ENCODE measurements around the gene PRPH2.
"Not testable (repeated sequence)": the region's sequence is repeated elsewhere in the genome, so short reads cannot be mapped to it uniquely, and the experiment has no call there.

PRPH2 gene

DNA sequence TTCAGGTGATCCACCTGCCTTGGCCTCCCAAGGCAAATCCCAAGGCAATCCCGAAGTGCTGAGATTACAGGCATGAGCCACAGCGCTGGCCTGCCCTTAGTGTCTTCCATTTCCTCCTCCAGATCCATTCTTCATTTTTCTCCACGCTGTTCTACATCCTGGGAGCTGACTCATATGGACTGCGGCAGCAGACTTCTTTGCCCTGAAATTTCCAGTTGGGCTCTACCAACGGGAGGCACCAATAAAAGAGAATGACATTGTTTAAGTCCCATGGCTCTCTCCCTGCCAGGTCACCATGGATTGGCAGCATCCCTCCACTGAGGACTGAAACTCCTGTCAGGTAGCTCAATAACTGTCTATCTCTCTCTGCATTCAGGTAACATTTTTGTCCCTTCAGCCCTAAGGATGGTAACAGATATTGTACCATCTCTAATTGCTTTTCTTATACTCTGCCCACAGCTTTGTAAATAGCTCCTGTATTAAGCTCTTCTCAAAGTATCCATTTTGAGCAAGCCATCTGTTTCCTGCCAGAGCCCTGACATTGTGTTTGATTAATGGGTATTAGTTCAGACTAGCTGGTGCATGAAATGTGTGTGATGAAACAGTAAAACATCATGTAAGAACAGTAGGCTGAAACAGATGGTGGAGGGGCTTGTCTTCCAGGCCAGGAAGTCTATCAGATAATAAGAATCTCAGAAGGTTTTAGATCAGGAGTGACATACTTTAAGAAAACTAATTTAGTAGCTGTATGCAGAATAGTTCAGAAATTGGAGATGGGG is 19.9 kb upstream of the PRPH2 start:
- DNase-seq (ENCODE audit: low read depth), result no peak

DNA sequence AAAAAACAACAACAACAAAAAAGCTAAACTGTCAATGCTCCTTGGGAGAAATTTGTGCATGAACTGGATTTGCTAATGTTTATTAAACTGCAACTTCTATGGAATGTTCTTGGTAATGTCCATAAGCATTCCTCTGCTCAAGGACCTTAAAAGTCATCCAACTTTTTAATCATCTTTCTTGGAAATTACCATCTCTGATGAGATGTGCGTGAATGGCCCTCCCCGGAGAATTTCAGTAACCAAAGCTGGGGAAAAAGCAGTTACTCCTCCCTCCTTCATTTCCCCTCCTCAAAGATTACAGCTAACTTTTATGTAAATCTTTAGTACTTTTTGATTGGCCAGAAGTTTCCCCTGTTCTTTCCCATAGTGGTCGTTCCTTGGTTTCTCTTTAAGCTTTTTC is 18.3 kb upstream of the PRPH2 start:
- no peak for DNase-seq (ENCODE audit: low read depth)

DNA sequence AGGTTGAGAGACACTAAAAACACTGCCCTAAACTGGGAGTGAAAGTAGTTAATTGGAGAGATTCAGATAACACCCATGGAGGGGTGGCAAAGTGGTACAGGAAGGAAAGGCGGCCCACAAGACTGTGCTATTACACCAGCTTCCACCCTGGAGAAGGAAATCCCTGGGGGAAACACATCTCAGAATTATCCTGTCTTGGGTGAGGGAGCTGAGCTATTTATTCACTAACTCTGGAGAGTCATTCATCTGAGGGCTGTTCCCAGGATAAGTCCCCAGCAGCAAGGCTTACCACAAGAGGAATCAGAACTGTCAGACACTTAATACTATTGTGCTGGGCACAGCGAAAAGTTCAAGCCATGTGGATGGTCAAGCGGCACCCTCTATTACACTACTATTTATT is 13.6 kb upstream of the PRPH2 start:
- no peak for DNase-seq (ENCODE audit: low read depth)

DNA sequence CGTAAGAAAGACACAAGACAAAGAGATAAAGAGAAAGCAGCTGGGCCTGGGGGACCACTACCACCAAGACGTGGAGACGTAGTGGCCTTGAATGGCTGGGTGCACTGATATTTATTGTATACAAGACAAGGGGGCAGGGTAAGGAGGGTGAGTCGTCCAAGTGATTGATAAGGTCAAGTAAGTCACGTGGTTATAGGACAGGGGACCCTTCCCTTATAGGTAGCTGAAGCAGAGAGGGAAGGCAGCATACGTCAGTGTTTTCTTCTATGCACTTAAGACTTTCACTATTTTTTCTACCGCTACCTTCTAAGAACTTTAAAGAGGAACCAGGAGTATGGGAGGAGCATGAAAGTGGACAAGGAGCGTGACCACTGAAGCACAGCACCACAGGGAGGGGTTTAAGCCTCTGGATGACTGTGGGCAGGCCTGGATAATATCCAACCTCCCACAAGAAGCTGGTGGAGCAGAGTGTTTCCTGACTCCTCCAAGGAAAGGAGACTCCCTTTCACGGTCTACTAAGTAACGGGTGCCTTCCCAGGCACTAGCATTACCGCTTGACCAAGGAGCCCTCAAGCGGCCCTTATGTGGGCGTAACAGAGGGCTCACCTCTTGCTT is 11.6 kb upstream of the PRPH2 start:
- not testable (repeated sequence) for DNase-seq (ENCODE audit: low read depth)

DNA sequence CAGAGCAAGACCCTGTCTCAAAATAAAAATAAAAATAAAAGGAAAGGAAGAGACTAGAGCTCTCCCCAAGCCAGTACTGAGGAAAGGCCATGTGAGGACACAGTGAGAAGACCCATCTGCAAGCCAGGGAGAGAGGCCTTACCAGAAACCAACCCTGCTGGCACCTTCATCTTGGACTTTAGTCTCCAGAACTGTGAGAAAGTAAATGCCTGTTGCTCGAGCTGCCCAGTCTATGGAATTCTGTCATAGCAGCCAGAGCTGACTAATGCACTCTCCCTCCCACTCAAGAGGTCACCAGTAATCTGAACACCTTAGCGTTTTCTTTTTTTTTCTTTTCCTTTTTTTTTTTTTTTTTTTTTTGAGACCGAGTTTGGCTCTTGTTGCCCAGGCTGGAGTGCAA is 7.3 kb upstream of the PRPH2 start:
- DNase-seq (ENCODE audit: low read depth), result no peak

DNA sequence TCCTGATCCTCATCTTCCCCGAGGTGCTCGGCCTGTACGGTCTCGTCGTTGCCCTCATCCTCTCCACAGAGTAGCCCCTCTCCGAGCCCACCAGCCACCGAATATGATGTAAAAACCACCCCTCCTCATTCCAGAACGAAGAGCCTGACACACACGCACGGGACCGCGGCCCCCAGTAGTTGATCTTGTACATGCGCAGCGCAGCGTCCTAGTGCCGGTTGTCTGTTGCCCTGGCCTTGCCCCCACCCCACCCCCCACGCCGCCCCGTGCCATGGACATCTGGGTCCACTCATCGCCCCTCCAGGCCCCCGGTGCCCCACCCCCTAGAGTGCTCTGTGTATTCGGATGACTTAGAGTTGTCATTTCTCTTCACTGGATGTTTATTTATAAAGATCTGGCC is 5.2 kb upstream of the PRPH2 start:
- no peak for DNase-seq (ENCODE audit: low read depth)

DNA sequence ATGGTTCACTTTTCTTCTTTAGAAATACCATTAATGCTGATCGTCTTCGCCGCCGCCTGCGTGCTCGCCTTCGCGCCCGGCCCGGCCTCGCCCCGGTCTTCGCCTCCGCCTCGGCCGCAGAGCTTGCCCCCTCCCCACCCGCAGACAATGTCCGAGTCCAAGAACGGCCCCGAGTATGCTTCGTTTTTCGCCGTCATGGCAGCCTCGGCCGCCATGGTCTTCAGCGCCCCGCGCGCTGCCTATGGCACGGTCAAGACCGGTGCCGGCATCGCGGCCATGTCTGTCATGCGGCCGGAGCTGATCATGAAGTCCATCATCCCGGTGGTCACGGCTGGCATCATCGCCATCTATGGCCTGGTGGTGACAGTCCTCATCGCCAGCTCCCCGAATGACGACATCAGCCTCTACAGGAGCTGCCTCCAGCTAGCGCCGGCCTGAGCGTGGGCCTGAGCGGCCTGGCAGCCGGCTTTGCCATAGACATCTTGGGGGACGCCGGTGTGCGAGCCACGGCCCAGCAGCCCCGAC is 4.8 kb upstream of the PRPH2 start:
- peak; percentile 21 for DNase-seq (ENCODE audit: low read depth)

DNA sequence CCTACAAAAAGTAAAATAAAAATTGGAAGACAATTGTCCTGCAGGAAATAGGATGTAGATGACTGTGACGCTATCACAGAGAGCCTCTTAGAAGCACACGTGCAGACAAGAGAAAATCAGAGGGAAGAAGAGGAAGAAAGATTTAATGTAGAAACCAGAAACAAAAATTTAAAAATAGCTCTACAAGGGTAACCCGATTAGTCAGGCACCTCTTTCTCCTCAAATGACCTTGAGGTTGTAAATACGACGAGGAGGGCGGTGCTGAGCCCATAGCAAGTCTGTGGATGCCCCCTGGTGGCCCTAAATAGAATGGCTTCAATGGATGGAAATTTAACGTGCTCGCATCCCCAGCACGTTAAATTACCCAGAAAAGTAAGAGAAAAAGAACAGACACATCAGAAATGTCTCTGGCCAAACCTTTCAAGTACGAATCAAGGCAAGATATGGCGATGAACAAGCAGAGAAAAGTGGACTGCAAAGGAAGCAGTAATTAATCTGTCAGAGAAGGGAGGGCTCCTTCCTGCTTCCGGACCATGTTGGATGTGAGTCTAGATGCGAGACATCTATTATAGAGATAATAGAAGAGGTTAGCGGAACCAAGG is 4.2 kb upstream of the PRPH2 start:
- DNase-seq (ENCODE audit: low read depth), result peak; percentile 31

DNA sequence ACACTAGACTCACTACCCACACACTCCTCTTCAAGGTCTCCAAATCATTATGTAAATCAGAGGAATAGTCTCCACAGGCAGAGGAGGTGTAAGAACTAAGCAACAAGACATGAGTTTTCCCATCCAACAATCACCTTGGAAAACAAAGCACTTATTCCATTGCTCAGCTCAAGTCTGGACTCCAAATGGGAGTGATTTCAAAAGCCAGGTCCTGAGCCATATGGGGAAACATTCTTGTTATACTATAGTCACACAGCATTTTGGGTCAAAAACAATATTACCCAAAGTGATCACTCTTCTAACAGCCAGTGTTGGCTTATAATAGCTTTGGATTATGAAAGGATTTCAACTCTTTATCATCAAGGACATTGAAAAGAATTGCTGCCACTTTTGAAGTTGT is 3.6 kb upstream of the PRPH2 start:
- DNase-seq (ENCODE audit: low read depth), result no peak

DNA sequence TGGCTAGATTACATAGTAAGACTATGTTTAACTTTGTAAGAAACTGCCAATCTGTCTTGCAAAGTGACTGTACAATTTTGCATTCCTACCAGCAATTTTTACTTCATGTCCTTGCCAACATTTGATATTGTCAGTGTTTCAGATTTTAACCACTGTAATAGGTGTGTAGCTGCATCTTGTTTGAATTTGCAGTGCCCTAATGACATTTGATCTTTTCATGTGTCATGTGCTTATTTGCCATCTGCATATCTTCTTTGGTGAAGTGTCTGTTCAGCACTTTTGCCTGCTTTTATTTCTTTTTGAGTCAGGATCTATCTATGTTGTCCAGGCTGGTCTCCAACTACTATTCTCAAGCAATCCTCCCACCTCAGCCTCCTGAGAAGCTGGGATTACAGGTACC is 2.4 kb upstream of the PRPH2 start:
- DNase-seq (ENCODE audit: low read depth), result no peak

DNA sequence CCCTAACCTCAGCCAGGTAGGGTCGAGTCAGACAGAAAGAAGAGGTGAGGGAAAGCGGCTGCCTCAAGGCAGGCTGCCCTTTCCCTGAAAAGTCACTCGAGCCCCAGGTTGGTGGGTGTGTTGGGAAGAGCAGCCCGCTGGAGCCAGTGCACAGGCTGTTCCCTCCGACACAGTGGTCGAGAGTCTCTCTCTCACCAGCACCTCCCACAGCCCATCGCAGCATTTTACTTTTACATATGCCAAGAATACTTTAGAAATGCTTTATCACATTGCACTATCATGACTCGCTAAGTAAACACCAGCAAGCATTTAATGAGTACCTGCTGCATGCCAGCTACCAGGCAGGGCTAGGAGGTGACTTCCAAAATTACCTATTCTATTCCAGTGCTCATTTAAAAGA is 1.7 kb downstream of the PRPH2 start:
- no peak for DNase-seq (ENCODE audit: low read depth)

DNA sequence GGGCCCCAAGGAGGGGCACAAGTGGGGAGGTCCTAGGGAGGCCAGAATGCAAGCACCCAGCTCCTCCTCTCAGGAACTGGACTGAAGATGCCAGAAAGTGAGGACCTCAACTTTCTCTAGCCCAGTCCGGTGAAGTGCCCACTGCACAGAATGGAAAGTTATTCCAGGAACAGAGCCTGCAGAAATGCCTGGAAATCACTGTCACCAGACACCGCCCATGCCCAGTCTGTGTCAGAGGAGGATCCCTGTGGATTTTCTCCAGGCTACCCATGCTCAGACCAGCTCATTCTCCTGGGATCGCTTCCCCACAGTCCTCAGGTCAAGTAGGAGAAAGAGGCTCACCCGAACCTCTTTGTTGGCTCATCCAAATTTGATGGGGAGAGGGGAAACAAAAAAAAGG is 6.5 kb downstream of the PRPH2 start:
- no peak for DNase-seq (ENCODE audit: low read depth)

DNA sequence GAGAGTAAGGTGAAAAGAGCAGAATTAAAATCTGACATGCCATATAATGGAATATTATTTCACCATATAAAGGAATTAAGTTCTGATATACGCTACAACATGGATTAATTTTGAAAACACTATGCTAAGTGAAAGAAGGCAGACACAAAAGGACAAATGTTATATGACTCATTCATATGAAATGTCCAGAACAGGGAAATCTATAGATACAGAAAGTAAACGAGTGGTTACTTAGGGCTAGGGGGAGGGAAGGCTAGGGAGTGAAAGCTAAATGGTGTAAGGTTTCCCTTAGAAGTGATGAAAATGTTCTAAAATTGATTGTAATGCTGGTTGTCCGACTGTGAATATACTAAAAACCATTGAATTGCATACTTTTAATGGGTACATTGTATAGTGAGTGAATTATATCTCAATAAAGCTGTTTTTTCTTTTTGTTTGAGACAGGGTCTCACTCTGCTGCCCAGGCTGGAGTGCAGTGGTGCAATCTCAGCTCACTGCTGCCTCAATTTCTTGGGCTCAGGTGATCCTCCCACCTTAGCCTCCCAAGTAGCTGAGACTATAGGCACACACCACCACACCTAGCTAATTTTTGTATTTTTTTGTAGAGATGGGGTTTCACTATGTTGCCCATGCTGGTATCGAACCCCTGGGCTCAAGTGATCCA is 8.2 kb downstream of the PRPH2 start:
- DNase-seq (ENCODE audit: low read depth), result no peak

DNA sequence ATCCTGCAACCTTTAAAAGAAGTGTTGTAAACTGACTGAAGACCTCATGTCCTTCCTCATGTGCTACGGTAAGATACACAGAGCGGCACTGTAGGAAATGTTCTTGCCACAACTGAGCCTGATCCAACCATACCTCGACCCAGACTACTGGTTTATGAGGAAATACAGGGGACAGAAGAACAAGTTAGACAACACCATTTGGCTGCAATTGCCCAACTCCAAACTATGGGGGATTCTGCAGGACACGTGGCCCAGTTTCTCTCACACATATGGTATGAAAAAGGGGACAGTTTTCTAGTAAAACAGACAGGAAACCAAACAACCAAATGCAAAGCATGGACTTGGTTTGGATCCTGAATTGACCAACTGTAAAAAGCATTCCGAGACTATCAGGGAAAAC is 10.5 kb downstream of the PRPH2 start:
- no peak for DNase-seq (ENCODE audit: low read depth)

DNA sequence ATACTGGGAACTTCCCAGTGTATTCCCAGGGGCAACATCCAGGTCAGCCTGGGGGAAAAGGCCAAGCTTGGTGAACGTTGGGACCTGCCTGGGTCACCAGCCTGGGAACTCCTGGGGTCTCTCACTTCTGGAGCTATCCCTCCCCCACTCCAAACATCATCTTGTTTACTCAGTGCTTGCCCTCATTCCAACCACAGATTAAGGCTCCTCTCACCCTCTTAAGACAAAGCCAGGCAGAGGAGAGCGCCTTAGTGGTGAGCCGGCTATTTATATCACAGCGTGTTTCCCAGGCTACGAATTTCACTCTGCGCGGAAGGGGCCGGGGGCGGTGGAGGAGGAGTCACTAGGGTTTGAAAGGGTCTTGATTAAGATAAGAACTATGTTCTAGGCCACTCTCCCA is 12.1 kb downstream of the PRPH2 start:
- no peak for DNase-seq (ENCODE audit: low read depth)

DNA sequence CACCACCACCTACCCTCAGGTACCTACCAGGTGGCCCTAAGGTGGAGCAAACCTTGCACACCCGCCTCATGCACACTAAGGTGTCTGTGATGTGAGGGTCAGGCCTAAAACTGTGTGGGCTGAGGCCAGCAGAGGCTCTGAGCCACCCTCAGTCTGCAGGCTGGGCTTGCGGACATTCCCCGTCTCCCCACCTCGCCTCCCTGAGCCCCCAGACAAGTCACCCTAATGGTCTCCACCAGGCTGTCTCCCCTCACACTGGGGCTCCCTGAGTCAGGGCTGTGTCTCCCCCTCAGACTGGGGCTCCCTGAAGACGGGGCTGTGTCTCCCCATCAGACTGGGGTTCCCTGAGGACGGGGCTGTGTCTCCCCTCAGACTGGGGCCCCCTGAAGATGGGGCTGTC is 12.5 kb downstream of the PRPH2 start:
- DNase-seq (ENCODE audit: low read depth), result no peak

DNA sequence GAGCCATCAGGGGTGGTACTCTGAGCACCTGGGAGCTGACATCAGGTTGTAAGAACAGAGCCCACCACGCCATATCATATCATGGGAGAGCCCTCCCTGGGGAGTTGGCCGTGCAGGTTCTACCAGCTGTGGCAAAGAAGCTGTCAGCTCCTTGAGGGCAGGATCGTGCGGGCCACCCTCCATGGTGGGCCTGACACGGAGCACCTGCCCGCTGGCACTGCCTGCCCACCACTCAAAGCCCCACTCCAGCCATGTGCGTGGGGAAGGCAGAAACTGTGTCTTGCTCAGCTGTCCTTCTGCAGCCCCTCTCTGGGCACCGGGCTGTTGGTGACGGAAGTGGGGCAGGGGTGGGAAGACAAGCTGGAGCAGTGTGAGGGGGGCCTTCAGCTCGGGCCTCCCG is 14.3 kb downstream of the PRPH2 start:
- no peak for DNase-seq (ENCODE audit: low read depth)

DNA sequence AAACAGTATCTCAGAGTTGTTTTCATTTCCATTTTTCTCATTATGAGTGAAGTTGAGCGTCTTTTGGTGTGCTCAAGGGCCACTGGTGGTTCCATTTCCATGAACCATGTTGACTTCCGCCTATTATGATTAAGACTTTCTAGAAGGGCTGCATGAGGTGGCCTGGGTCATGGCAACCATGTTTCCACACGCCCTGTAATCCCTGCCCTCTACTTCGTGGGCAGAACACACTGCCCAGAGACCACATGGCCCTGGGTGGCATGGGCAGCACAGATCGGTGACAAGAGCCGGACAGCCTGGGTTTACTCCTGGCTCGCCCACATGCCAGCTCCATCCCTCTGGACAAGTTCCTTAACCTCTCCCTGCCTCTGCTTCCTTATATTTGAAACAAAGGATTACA is 14.8 kb downstream of the PRPH2 start:
- DNase-seq (ENCODE audit: low read depth), result no peak

DNA sequence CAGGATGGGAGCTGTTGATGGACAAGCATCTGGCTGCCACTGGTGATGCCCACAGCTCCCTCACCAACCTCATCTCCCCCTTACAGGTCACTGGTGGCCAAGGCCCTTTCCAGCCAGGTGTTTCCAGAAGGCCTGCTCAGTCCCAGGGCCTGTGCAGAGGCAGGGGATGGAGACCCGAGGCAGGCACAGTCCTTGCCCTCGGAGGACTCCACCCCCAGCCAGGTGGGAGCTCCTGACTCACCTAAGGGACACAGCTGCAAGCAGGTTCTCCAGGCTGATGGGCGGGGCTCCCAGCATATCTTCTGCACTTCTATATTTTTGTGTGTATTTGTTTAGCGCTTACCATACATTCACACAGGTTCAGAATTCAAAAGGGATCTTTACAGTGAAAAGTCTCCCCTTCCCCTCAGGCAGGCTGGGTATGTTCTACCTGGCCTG is 17.4 kb downstream of the PRPH2 start:
- no peak for DNase-seq (ENCODE audit: low read depth)

DNA sequence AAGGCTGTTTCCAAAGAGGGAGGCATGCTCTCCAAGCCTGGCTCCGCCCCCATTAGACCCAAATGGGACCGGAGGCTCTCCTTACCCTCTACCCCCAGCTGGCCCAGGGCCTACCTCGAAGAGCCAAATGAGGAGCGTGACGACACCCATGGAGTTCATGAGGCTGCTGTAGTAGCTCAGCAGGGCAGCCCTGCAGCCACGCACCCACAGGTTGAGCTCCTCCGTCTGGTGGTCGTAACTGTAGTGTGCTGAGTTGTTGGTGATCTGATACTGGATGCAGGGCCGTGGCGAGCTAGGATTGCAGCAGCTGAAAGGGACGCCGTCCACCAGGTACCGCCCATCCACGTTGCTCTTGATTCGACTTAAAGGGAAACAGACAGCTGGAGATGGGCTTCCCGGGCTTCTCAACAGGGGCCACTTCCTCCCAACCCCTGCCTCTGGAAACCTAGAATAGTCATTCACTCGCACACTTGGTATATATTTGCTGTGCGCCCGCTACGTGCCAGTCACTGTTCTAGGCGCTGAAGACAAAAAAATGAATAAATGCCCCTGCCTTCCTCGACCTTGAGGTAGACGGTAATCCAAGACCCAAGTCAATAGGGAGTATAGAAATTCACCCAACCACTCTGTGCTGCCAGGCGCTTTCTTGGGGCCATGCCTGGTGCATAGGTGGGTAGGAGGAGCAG is 18.0 kb downstream of the PRPH2 start:
- DNase-seq (ENCODE audit: low read depth), result no peak

DNA sequence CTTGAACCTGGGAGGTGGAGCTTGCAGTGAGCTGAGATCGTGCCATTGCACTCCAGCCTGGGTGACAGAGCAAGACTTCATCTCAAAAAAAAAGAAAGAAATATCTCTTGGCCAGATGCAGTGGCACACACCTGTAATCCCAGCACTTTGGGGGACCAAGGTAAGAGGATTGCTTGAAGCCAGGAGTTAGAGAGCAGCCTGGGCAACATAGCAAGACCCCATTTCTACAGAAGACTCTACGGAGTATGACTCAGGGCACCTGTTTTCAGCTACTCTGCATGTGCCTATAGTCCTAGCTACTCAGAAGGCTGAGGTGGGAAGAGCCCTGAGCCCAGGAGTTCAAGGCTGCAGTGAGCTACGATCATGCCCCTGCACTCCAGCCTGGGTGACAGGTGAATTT is 19.6 kb downstream of the PRPH2 start:
- not testable (repeated sequence) for DNase-seq (ENCODE audit: low read depth)

DNA sequence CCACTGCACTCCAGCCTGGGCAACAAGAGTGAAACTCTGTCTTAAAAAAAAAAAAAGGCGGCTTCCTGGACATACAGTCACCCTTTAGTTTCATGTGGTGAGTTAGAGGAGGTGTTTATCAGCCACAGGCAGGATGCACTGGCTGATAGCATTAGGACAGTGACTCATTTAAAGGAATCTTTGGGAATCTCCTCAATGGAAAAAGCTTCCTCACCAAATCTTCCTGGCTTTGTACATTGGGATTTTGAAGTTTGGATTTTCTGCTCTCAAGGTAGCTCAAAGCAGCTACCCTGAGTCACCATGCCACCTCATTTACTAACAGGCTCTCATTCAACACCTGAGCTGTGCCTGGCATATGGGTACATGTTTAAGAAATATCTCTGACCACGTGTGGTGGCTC is 20.2 kb downstream of the PRPH2 start:
- no peak for DNase-seq (ENCODE audit: low read depth)
